NCI-H82 treated with DMSO at 0.1 percent for 48 hours (cell line): ENCODE measurements around the gene PRSS23.

ENCODE experiments used
- DNase-seq: peaks from one replicate; lab custom pipeline; 2025; ENCODE audit not compliant: unreplicated experiment; lab: John Stamatoyannopoulos, UW

The PRSS23 gene

GRCh38 chr11:86790195-86790725 is 10.1 kb upstream of the PRSS23 start:
- no peak for DNase-seq

GRCh38 chr11:86790867-86791849 is 9.2 kb upstream of the PRSS23 start:
- DNase-seq = no peak

- no peak for DNase-seq
Measured at GRCh38 chr11:86792150-86792549, 8.2 kb upstream of the PRSS23 start.

- no peak for DNase-seq
Measured at GRCh38 chr11:86793307-86793706, 7.0 kb upstream of the PRSS23 start.

GRCh38 chr11:86795511-86795910 is 4.8 kb upstream of the PRSS23 start:
- DNase-seq = no peak

GRCh38 chr11:86795949-86796348 is 4.4 kb upstream of the PRSS23 start:
- no peak for DNase-seq

- DNase-seq = no peak
Measured at GRCh38 chr11:86797133-86797532, 3.2 kb upstream of the PRSS23 start.

- no peak for DNase-seq
Measured at GRCh38 chr11:86798988-86799387, 1.4 kb upstream of the PRSS23 start.

- no peak for DNase-seq
Measured at GRCh38 chr11:86799680-86800075, 664 bp upstream of the PRSS23 start.

GRCh38 chr11:86800960-86801272 is 574 bp downstream of the PRSS23 start:
- DNase-seq = no peak

- DNase-seq = no peak
Measured at GRCh38 chr11:86801364-86801763, 1.0 kb downstream of the PRSS23 start.

GRCh38 chr11:86802146-86802545 is 1.8 kb downstream of the PRSS23 start:
- DNase-seq = no peak

GRCh38 chr11:86802601-86803051 is 2.3 kb downstream of the PRSS23 start:
- DNase-seq = peak; percentile 16

- DNase-seq = no peak
Measured at GRCh38 chr11:86803136-86804045, 3.0 kb downstream of the PRSS23 start.

- no peak for DNase-seq
Measured at GRCh38 chr11:86804951-86805350, 4.6 kb downstream of the PRSS23 start.

- no peak for DNase-seq
Measured at GRCh38 chr11:86805873-86806310, 5.5 kb downstream of the PRSS23 start.

GRCh38 chr11:86806903-86807302 is 6.6 kb downstream of the PRSS23 start:
- DNase-seq = no peak

- no peak for DNase-seq
Measured at GRCh38 chr11:86807360-86807759, 7.0 kb downstream of the PRSS23 start.

- no peak for DNase-seq
Measured at GRCh38 chr11:86809561-86809960, 9.2 kb downstream of the PRSS23 start.

GRCh38 chr11:86810288-86810687 is 9.9 kb downstream of the PRSS23 start:
- DNase-seq = no peak

- no peak for DNase-seq
Measured at GRCh38 chr11:86811637-86812321, 11.4 kb downstream of the PRSS23 start.
